GM12872 (cell line): ENCODE measurements around the gene SEC16A.

Experiments
- CTCF ChIP-seq: IDR thresholded peaks from 3 replicates; pipeline ENCODE4 v1.5.1; 2011; ENCODE audit warnings: low read depth, mild to moderate bottlenecking, low read length, moderate library complexity; ENCODE audit not compliant: insufficient read depth

SEC16A gene

GRCh38 chr9:136421791-136422190 lies 61.0 kb downstream of the SEC16A start:
- TF ChIP-seq CTCF: no peak

GRCh38 chr9:136419092-136419420 lies 63.8 kb downstream of the SEC16A start:
- no peak for TF ChIP-seq CTCF

- no peak for TF ChIP-seq CTCF
Measured at GRCh38 chr9:136418182-136419091, 64.4 kb downstream of the SEC16A start.

- no peak for TF ChIP-seq CTCF
Measured at GRCh38 chr9:136416914-136417313, 65.9 kb downstream of the SEC16A start.

- no peak for TF ChIP-seq CTCF
Measured at GRCh38 chr9:136416427-136416826, 66.4 kb downstream of the SEC16A start.

- TF ChIP-seq CTCF: no peak
Measured at GRCh38 chr9:136412962-136413361, 69.9 kb downstream of the SEC16A start.

- TF ChIP-seq CTCF: no peak
Measured at GRCh38 chr9:136411378-136411777, 71.5 kb downstream of the SEC16A start.
